ENCODE measurements around the gene ITGAE.
A peak's percentile ranks its signal among the peaks of the same experiment; 100 is the strongest.
"Not testable (repeated sequence)": the region's sequence is repeated elsewhere in the genome, so short reads cannot be mapped to it uniquely, and the experiment has no call there.

ITGAE gene

GRCh38 chr17:3704931-3705717, 95.9 kb downstream of the ITGAE start:
- no peak for ATAC-seq (ENCODE audit: low read depth)
- Mint-ChIP-seq H3K36me3 (peaks cover 3% of the 10 kb centered on the region), H3K4me3 (no peak overlapping the region)

GRCh38 chr17:3702041-3702539, 98.9 kb downstream of the ITGAE start:
- H3K4me1 Mint-ChIP-seq, result peaks cover 22% of the 10 kb centered on the region
- not testable (repeated sequence) for H3K27ac Mint-ChIP-seq; H3K36me3 Mint-ChIP-seq; ATAC-seq (ENCODE audit: low read depth); H3K4me3 Mint-ChIP-seq; H3K27me3 Mint-ChIP-seq; DNase-seq (ENCODE audit: low spot score in 2 of 2); H3K9me3 Mint-ChIP-seq

More at GRCh38 chr17:3704931-3705717, 95.9 kb downstream of the ITGAE start:
- DNase-seq (ENCODE audit: low spot score in 2 of 2), result no peak
- Mint-ChIP-seq H3K27ac (no peak overlapping the region), H3K9me3 (peaks cover 2% of the 10 kb centered on the region), H3K4me1 (peaks cover 31% of the 10 kb centered on the region), H3K27me3 (no peaks in the 10 kb centered on the region)

GRCh38 chr17:3699951-3700350, 101.0 kb downstream of the ITGAE start:
- Mint-ChIP-seq H3K36me3 (peaks cover 6% of the 10 kb centered on the region), H3K4me1 (peaks cover 17% of the 10 kb centered on the region), H3K9me3 (peaks cover 2% of the 10 kb centered on the region), H3K27me3 (no peaks in the 10 kb centered on the region), H3K27ac (peak overlapping the region; percentile 62), H3K4me3 (no peak overlapping the region)
- ATAC-seq (ENCODE audit: low read depth) (no peak), DNase-seq (ENCODE audit: low spot score in 2 of 2) (no peak)

GRCh38 chr17:3698139-3698538, 102.8 kb downstream of the ITGAE start:
- ATAC-seq (ENCODE audit: low read depth) (no peak), DNase-seq (ENCODE audit: low spot score in 2 of 2) (no peak)
- Mint-ChIP-seq H3K9me3 (peaks cover 2% of the 10 kb centered on the region), H3K27ac (no peak overlapping the region), H3K4me1 (peaks cover 20% of the 10 kb centered on the region), H3K4me3 (no peak overlapping the region), H3K36me3 (peaks cover 15% of the 10 kb centered on the region), H3K27me3 (no peaks in the 10 kb centered on the region)

- Mint-ChIP-seq H3K27me3 (no peaks in the 10 kb centered on the region), H3K4me1 (peaks cover 17% of the 10 kb centered on the region), H3K9me3 (no peaks in the 10 kb centered on the region), H3K36me3 (peaks cover 14% of the 10 kb centered on the region), H3K27ac (peak overlapping the region; percentile 97), H3K4me3 (peak overlapping the region; percentile 97)
- no peak for DNase-seq (ENCODE audit: low spot score in 2 of 2)
- ATAC-seq (ENCODE audit: low read depth), result no peak
Observed at GRCh38 chr17:3697103-3697476, 103.9 kb downstream of the ITGAE start.

GRCh38 chr17:3695723-3696411, 105.1 kb downstream of the ITGAE start, which contains the start of gene P2RX5:
P2RX5 (minus strand) TSS chr17:3696155; CDS start chr17:3696005, 150 bp downstream.
- H3K27me3 Mint-ChIP-seq, result no peaks in the 10 kb centered on the region
- DNase-seq (ENCODE audit: low spot score in 2 of 2), result peak in 1 of 2 donors; percentile 66

GRCh38 chr17:3695129-3695722, 105.8 kb downstream of the ITGAE start:
- H3K27me3 Mint-ChIP-seq, result no peaks in the 10 kb centered on the region
- peak overlapping the region; percentile 97 for H3K27ac Mint-ChIP-seq
- H3K9me3 Mint-ChIP-seq, result no peaks in the 10 kb centered on the region
- peaks cover 21% of the 10 kb centered on the region for H3K36me3 Mint-ChIP-seq
- peaks cover 27% of the 10 kb centered on the region for H3K4me1 Mint-ChIP-seq
- ATAC-seq (ENCODE audit: low read depth) (no peak), DNase-seq (ENCODE audit: low spot score in 2 of 2) (no peak)
- H3K4me3 Mint-ChIP-seq, result peak overlapping the region; percentile 99

More at GRCh38 chr17:3695723-3696411, 105.1 kb downstream of the ITGAE start, which contains the start of gene P2RX5:
- ATAC-seq (ENCODE audit: low read depth), result peak; percentile 50
- Mint-ChIP-seq H3K4me1 (peaks cover 25% of the 10 kb centered on the region), H3K36me3 (peaks cover 17% of the 10 kb centered on the region), H3K27ac (peak within 1 kb of the TSS; percentile 97), H3K9me3 (no peaks in the 10 kb centered on the region), H3K4me3 (peak within 1 kb of the TSS; percentile 99)

GRCh38 chr17:3693829-3694231, 107.2 kb downstream of the ITGAE start:
- Mint-ChIP-seq H3K36me3 (peaks cover 29% of the 10 kb centered on the region), H3K27me3 (no peaks in the 10 kb centered on the region), H3K27ac (peak overlapping the region; percentile 97), H3K9me3 (no peaks in the 10 kb centered on the region), H3K4me1 (peaks cover 33% of the 10 kb centered on the region), H3K4me3 (peak overlapping the region; percentile 99)
- peak; percentile 67 for ATAC-seq (ENCODE audit: low read depth)
- DNase-seq (ENCODE audit: low spot score in 2 of 2), result peak; percentile 65 to 72

GRCh38 chr17:3693141-3693540, 107.8 kb downstream of the ITGAE start:
- H3K27me3 Mint-ChIP-seq, result no peaks in the 10 kb centered on the region
- peaks cover 39% of the 10 kb centered on the region for H3K4me1 Mint-ChIP-seq
- DNase-seq (ENCODE audit: low spot score in 2 of 2) (no peak), ATAC-seq (ENCODE audit: low read depth) (no peak)
- peaks cover 36% of the 10 kb centered on the region for H3K36me3 Mint-ChIP-seq
- no peaks in the 10 kb centered on the region for H3K9me3 Mint-ChIP-seq
- H3K27ac Mint-ChIP-seq, result peak overlapping the region; percentile 97
- peak overlapping the region; percentile 99 for H3K4me3 Mint-ChIP-seq

GRCh38 chr17:3692346-3692745, 108.6 kb downstream of the ITGAE start:
- Mint-ChIP-seq H3K27me3 (no peaks in the 10 kb centered on the region), H3K4me1 (peaks cover 38% of the 10 kb centered on the region), H3K36me3 (peaks cover 37% of the 10 kb centered on the region), H3K9me3 (no peaks in the 10 kb centered on the region), H3K4me3 (peak overlapping the region; percentile 99), H3K27ac (peak overlapping the region; percentile 97)
- ATAC-seq (ENCODE audit: low read depth) (no peak), DNase-seq (ENCODE audit: low spot score in 2 of 2) (no peak)

- H3K27ac Mint-ChIP-seq, result peak overlapping the region; percentile 83
- no peaks in the 10 kb centered on the region for H3K9me3 Mint-ChIP-seq
- H3K36me3 Mint-ChIP-seq, result peaks cover 37% of the 10 kb centered on the region
- ATAC-seq (ENCODE audit: low read depth) (no peak), DNase-seq (ENCODE audit: low spot score in 2 of 2) (no peak)
- H3K4me3 Mint-ChIP-seq, result peak overlapping the region; percentile 99
- no peaks in the 10 kb centered on the region for H3K27me3 Mint-ChIP-seq
- H3K4me1 Mint-ChIP-seq, result peaks cover 35% of the 10 kb centered on the region
Observed at GRCh38 chr17:3691617-3692067, 109.3 kb downstream of the ITGAE start.

GRCh38 chr17:3690094-3690715, 110.8 kb downstream of the ITGAE start:
- DNase-seq (ENCODE audit: low spot score in 2 of 2) (no peak), ATAC-seq (ENCODE audit: low read depth) (no peak)
- H3K4me1 Mint-ChIP-seq, result peaks cover 36% of the 10 kb centered on the region
- peak overlapping the region; percentile 99 for H3K4me3 Mint-ChIP-seq
- no peaks in the 10 kb centered on the region for H3K27me3 Mint-ChIP-seq
- no peaks in the 10 kb centered on the region for H3K9me3 Mint-ChIP-seq
- peak overlapping the region; percentile 89 for H3K27ac Mint-ChIP-seq
- peaks cover 35% of the 10 kb centered on the region for H3K36me3 Mint-ChIP-seq

GRCh38 chr17:3689262-3690093, 111.5 kb downstream of the ITGAE start:
- ATAC-seq (ENCODE audit: low read depth) (no peak), DNase-seq (ENCODE audit: low spot score in 2 of 2) (peak in 1 of 2 donors; percentile 50)
- no peaks in the 10 kb centered on the region for H3K9me3 Mint-ChIP-seq
- H3K36me3 Mint-ChIP-seq, result peaks cover 30% of the 10 kb centered on the region
- H3K4me1 Mint-ChIP-seq, result peaks cover 40% of the 10 kb centered on the region
- peak overlapping the region; percentile 78 for H3K4me3 Mint-ChIP-seq
- peak overlapping the region; percentile 89 for H3K27ac Mint-ChIP-seq
- H3K27me3 Mint-ChIP-seq, result no peaks in the 10 kb centered on the region

All from memory B cell (primary cell).